Natural killer cell (primary cell): Measurements from ENCODE around the gene RNF40. TPM values are rescaled to one million over a fixed set of nuclear protein-coding genes. Genes with fewer than 3 reads are reported as not detected.

Source experiments
- ATAC-seq, 3 donors: fragments of 150-1000 bp in 2 of 3; fragments of 200-7000 bp in 1 of 3; cut with Tn5 transposase; 1 replicate in 1 of 3; 2 replicates in 2 of 3; pipeline ENCODE4 v1.10.0; 2021; ENCODE audit warnings: mild to moderate bottlenecking in 2 of 3, moderate library complexity in 2 of 3
- DNase-seq, 2 donors: peaks; one replicate each; pipeline versions ENCODE4 v3.0.0 to v3.0.0-alpha.2; 2013 to 2021; ENCODE audit warnings: mixed read lengths in 1 of 2
- H3K27ac ChIP-seq: one replicate; pipeline ENCODE4 v1.5.1; 2013; ENCODE audit warnings: mild to moderate bottlenecking, low read length
- H3K27me3 ChIP-seq: one replicate; pipeline ENCODE4 v1.6.1; 2013; ENCODE audit warnings: low read length; ENCODE audit not compliant: control insufficient read depth, insufficient read depth
- H3K36me3 ChIP-seq: one replicate; pipeline ENCODE4 v1.6.1; 2013; ENCODE audit warnings: low read length; ENCODE audit not compliant: control insufficient read depth, insufficient read depth
- H3K4me1 ChIP-seq: one replicate; pipeline ENCODE4 v1.6.1; 2013; ENCODE audit warnings: low read length; ENCODE audit not compliant: control insufficient read depth, insufficient read depth
- H3K4me3 ChIP-seq: one replicate; pipeline ENCODE4 v1.5.1; 2013; ENCODE audit warnings: low read length
- H3K9me3 ChIP-seq: one replicate; pipeline ENCODE4 v1.6.1; 2013; ENCODE audit warnings: low read length; ENCODE audit not compliant: control insufficient read depth, insufficient read depth
- H3K27ac Mint-ChIP-seq, 2 donors: one replicate each; pipeline ENCODE4 v1.8.0; 2022; ENCODE audit warnings: mild to moderate bottlenecking in 2 of 2, mixed read lengths in 2 of 2, moderate library complexity in 1 of 2
- H3K27me3 Mint-ChIP-seq, 2 donors: one replicate each; pipeline ENCODE4 v1.8.0; 2022; ENCODE audit warnings: low read depth in 2 of 2, mixed read lengths in 2 of 2
- H3K36me3 Mint-ChIP-seq: one replicate; pipeline ENCODE4 v1.8.0; 2022; ENCODE audit warnings: mixed read lengths
- H3K4me1 Mint-ChIP-seq, 2 donors: one replicate each; pipeline ENCODE4 v1.8.0; 2022; ENCODE audit warnings: mixed read lengths in 2 of 2
- H3K4me3 Mint-ChIP-seq: one replicate; pipeline ENCODE4 v1.8.0; 2022; ENCODE audit warnings: mild to moderate bottlenecking, moderate library complexity, mixed read lengths
- H3K9me3 Mint-ChIP-seq, 2 donors: one replicate each; pipeline ENCODE4 v1.8.0; 2022; ENCODE audit warnings: mixed read lengths in 2 of 2
- CTCF ChIP-seq: fragments of 200-600 bp; IDR thresholded peaks from one replicate; pipeline ENCODE4 v1.8.0; 2022; ENCODE audit warnings: antibody characterized with exemption
- WGBS: methylation state at CpG from one replicate; pipeline ENCODE4 v1.1.7; 2013; ENCODE audit warnings: missing lambda C conversion rate; ENCODE audit not compliant: insufficient coverage; 5-methylcytosine and 5-hydroxymethylcytosine counted together
- intact Hi-C: fragments of 100-400 bp; cut with micrococcal nuclease; formaldehyde crosslinking; loops from one replicate; pipeline ENCODE4 v1.14.2; 2022
- total RNA-seq, 4 donors: library from RNA; stranded (reverse); fragments of 120-200 nt in 1 of 4; gene quantifications; one replicate each; pipeline versions ENCODE4 v1.2.3 to v1.2.4, GENCODE V29; 2013 to 2022

The RNF40 gene
- total RNA-seq, 3 donors from 2014 or later (not counting 1 experiment from before 2014, with no cell fraction given) = 153 to 167 (median 161) TPM

GRCh38 chr16:30738984-30739951, 22.9 kb upstream of the RNF40 start:
- H3K4me1 Mint-ChIP-seq = peaks cover 6 to 19% of the 10 kb centered on the region in 2 donors
- H3K9me3 ChIP-seq = no peaks in the 10 kb centered on the region
- no peaks in the 10 kb centered on the region for H3K4me1 ChIP-seq
- peaks cover 56% of the 10 kb centered on the region for H3K36me3 ChIP-seq
- ATAC-seq (no peak), DNase-seq (no peak)
- WGBS = 96% methylated on average over 36 of the region's 37 CpGs
- no peak overlapping the region for H3K4me3 Mint-ChIP-seq
- H3K27ac Mint-ChIP-seq = no peak overlapping the region
- H3K27me3 Mint-ChIP-seq = no peaks in the 10 kb centered on the region
- H3K9me3 Mint-ChIP-seq = no peaks in the 10 kb centered on the region
- H3K4me3 ChIP-seq = no peak overlapping the region
- H3K27me3 ChIP-seq = no peaks in the 10 kb centered on the region
- no peak for TF ChIP-seq CTCF
- H3K36me3 Mint-ChIP-seq = peaks cover 6% of the 10 kb centered on the region
- H3K27ac ChIP-seq = no peak overlapping the region
- intact Hi-C loops = no loop called here

GRCh38 chr16:30740364-30741251, 21.5 kb upstream of the RNF40 start:
- Mint-ChIP-seq H3K9me3 (no peaks in the 10 kb centered on the region), H3K36me3 (no peaks in the 10 kb centered on the region), H3K4me1 (peaks cover 6 to 19% of the 10 kb centered on the region in 2 donors), H3K27me3 (no peaks in the 10 kb centered on the region), H3K27ac (peak overlapping the region; percentile 39 to 69), H3K4me3 (no peak overlapping the region)
- H3K36me3 ChIP-seq = peaks cover 50% of the 10 kb centered on the region
- H3K4me1 ChIP-seq = no peaks in the 10 kb centered on the region
- H3K9me3 ChIP-seq = no peaks in the 10 kb centered on the region
- TF ChIP-seq CTCF = no peak
- intact Hi-C loops = no loop called here
- H3K4me3 ChIP-seq = no peak overlapping the region
- 87% methylated on average over 8 of the region's 8 CpGs for WGBS
- ATAC-seq (no peak), DNase-seq (no peak)
- no peaks in the 10 kb centered on the region for H3K27me3 ChIP-seq
- no peak overlapping the region for H3K27ac ChIP-seq

- DNase-seq = no peak
Measured at GRCh38 chr16:30741461-30741914, 20.6 kb upstream of the RNF40 start.

More at GRCh38 chr16:30741461-30741914, 20.6 kb upstream of the RNF40 start:
- no peak overlapping the region for H3K27ac ChIP-seq
- no peak for TF ChIP-seq CTCF
- no peak overlapping the region for H3K4me3 Mint-ChIP-seq
- WGBS = 97% methylated on average over 6 of the region's 6 CpGs
- no peaks in the 10 kb centered on the region for H3K27me3 Mint-ChIP-seq
- no peak for ATAC-seq
- peaks cover 42% of the 10 kb centered on the region for H3K36me3 ChIP-seq
- H3K36me3 Mint-ChIP-seq = no peaks in the 10 kb centered on the region
- no peaks in the 10 kb centered on the region for H3K27me3 ChIP-seq
- H3K27ac Mint-ChIP-seq = peak overlapping the region; percentile 23 to 69
- no peaks in the 10 kb centered on the region for H3K4me1 ChIP-seq
- H3K4me3 ChIP-seq = no peak overlapping the region
- H3K9me3 Mint-ChIP-seq = no peaks in the 10 kb centered on the region
- H3K9me3 ChIP-seq = no peaks in the 10 kb centered on the region
- peaks cover 6 to 19% of the 10 kb centered on the region in 2 donors for H3K4me1 Mint-ChIP-seq
- intact Hi-C loops = no loop called here
